SHP77 treated with DMSO at 0.1 percent for 48 hours (cell line): ENCODE results near the gene MRRF.

Source experiments
- DNase-seq: peaks from one replicate; lab custom pipeline; 2025; lab: John Stamatoyannopoulos, UW

The MRRF gene

GRCh38 chr9:122228568-122229484 lies 35.9 kb upstream of the MRRF start, which contains the start of gene LHX6:
LHX6 (minus strand) TSS chr9:122228957; CDS start chr9:122228740, 217 bp downstream.
- DNase-seq: no peak

DNA sequence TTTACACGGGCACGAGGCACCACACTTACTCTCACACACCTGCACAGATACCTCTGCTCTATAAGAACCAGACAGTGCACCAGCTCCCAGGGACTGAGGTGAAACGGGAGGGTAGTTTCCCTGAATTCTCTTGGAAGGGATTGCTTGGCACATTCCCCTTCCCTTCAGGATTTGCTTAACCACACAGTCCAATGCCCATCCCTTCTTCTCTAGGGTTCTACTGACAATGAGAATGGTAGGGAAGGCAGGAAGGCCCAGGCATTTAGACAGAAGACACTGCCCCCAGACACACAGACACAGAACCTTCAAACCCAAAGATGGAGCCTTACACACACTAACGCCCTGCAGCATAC lies 35.2 kb upstream of the MRRF start:
- no peak for DNase-seq

- DNase-seq: no peak
Measured at GRCh38 chr9:122232796-122233306, 31.8 kb upstream of the MRRF start.

DNA sequence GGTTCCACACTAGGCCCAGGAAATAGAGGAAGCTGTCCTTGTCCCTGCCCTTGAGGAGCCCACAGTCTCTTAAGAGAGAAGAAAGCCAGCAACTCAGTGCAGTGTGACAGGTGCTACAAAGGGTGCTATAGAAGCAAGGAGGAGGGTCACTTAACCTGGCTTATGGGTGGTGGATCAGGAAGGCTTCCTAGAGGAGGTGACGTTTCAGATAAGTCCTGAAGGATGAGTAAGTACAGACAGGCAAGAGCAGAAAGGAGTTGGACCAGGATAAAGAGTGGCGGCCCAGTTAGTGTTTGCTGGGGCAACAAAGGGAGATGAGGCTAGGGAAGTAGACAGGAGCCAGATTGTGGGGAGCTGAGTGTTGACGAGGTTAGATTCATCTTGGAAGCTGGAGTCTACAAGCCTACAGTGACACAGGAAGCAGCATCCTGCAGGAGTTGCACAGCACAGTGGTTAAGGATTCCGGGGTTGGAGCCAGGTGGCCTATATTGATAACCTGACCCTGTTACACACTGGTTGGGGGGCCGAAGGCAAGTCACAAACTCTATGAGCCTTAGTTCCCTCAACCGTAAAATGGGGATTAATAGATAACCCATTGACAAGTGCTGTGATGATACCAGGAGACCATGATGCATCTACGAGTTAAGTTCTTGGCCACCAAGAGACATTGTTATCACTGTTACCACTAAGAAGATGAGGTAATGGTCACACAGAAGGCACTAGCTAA lies 30.5 kb upstream of the MRRF start:
- no peak for DNase-seq

DNA sequence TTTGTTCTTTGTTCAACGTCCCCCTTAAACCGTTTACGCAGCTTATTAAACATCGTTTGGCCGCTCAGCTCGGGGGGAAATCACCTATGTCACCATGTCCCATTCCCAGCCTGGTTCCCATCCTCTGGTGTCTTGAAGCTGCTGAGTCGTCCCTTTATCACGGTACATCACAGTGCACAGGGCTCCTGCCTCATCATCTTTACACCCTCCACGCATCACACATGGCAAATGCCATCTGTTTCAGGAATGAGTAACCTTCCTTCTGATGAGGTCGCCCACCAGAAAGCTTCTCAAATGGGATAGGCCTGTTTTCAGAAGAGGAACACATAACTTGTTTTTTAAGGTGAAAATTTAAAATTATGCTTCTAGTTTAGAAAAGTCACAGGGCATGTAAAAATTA lies 28.0 kb upstream of the MRRF start:
- DNase-seq: no peak

DNA sequence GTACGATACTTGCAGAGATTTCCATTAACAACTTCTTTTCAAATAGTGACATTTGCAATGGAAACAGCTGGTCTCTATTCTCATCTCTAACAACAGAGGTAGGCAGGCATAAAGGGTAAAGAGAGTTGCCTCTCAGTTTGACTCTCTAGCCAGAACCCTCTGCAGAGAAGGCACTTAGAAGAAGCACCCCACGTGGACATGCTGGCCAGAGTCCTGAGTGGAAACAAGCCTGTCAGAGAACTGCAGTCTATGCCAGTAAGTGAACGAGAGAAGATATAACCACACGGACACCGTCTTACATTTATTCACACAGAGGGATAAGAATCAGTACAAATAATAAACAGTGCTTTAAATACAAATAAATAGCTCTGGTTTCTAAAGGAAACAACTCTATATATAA lies 25.0 kb upstream of the MRRF start:
- DNase-seq: no peak

- DNase-seq: no peak
Measured at GRCh38 chr9:122244349-122244748, 20.3 kb upstream of the MRRF start.

- no peak for DNase-seq
Measured at GRCh38 chr9:122246666-122247065, 18.0 kb upstream of the MRRF start.

GRCh38 chr9:122248448-122248865 lies 16.2 kb upstream of the MRRF start:
- DNase-seq: no peak

GRCh38 chr9:122251351-122251750 lies 13.3 kb upstream of the MRRF start:
- DNase-seq: no peak

DNA sequence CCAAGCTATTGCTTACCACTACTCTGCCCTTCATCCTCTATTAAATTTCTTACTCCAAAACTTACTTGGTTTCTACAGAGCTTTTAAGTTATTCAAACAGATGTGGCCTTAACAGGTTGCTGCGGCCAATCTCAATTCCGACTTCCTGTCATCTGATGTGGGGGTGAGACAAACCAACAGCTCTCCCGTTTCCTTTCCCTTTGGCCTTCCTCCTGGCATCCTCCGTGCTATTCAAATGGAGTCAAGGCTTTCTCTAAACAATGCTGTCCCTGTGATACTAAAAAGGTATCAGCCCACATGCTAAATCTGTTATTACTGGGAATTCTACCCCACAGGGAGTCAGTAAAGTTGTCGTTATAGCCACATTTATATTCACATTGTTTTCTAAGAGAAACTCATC lies 11.9 kb upstream of the MRRF start:
- no peak for DNase-seq

- no peak for DNase-seq
Measured at GRCh38 chr9:122254761-122255160, 9.9 kb upstream of the MRRF start.

DNA sequence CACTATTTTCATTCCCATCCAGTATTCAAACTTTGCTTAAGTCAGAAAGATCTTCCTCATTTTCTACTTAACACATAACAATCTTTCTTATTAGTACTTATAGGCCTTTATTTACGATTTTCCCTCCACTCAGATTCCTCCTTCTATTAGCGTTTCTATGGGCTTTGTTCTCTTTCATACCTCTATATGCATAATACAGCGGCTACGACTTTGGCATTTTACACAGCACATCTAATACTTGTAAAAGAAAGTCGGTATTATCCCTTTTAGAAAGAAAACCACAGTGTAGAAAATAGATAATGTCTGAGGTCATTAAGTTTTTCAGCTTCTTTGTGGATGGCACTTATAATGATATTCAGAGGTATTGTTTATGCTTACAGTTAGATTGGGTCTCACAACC lies 8.5 kb upstream of the MRRF start:
- no peak for DNase-seq

DNA sequence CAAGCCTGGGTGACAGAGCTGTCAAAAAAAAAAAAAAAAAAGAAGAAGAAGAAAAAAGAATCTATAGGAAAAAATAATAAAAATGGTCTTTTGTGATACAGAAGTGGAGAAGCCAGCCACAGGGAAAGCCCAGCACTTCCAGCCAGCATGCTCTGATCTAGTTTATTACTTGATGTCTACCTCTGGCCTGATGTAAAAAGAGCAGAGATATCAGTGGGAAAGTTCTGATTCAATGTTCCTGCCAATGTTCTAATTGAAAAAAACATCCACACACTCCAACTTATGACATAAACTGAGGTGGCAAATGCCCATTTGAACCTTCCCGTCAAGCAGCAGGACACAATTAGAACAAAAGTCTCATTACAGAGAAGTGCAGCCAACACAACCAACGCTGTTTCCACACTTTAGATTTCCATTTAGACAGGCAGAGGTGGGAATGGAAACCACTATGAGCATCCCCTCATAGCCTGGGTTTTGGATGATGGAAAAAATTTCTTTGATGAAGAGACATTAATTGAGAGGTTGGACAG lies 5.7 kb upstream of the MRRF start:
- DNase-seq: no peak

- no peak for DNase-seq
Measured at GRCh38 chr9:122261469-122261881, 3.2 kb upstream of the MRRF start.

DNA sequence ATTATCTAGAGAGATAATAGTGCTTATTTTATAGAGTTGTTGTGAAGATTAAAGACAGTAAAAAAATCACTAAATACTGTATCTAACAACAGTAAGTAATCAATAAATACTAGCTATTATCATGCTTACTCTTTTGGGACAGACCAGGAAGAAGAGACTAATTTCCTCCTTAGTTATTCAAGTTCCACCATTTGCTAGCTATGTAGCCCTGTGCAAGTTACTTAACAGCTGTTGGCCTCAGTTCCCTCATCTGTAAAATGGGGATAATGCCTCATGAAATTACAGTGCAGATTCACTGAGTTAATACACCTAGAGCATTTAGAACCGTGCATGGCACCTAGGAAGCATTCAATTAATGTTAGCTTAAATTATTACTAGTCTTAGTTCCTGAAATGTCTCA lies 2.6 kb upstream of the MRRF start:
- no peak for DNase-seq

- no peak for DNase-seq
Measured at GRCh38 chr9:122263699-122264349, 858 bp upstream of the MRRF start.

DNA sequence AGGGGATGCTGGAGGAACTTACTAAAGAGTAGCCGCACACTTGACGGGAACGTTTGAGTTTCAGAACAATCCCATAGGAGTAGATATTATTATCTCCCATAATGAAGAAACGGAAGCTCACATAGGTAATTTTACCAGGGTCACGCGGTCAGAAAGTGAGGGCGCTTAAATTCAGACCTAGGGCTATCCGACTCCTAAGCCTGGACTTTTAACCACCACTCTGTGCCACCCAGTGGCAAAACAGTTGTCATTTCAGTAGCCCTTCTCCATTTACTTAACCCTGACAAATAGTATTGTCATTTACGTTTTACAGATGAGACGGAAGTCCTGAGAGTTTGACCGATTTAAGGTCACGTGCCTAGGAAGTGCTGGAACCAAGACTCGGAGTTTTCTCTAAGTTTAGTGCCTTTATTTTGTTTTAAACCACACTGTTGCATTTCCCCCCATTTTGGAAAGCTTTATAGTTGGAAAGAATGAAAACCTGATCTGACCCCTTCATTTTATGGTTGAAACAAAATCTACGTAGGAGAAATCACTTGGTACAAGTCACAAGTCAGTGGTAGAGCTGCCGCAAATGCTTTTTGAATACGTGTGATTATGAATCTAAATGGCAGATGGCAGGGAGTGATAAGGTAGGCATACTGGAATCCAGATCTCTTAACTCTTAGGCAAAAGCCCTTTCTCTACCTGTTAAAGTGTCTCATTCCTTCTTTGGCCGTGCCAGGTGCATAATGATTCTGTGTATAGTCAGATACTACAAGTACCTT lies 650 bp downstream of the MRRF start:
- no peak for DNase-seq

GRCh38 chr9:122268041-122268814 lies 3.5 kb downstream of the MRRF start:
- no peak for DNase-seq

- no peak for DNase-seq
Measured at GRCh38 chr9:122274055-122274454, 9.4 kb downstream of the MRRF start.

GRCh38 chr9:122276096-122276495 lies 11.4 kb downstream of the MRRF start:
- DNase-seq: no peak
